A673 (cell line): ENCODE results near the gene RPL14. TPM values are rescaled to one million over a fixed set of nuclear protein-coding genes. Genes with fewer than 3 reads are reported as not detected.

ENCODE experiments used
- BruUV-seq: library from RNA; stranded (reverse); fragments of 400-500 nt; replicated peaks from 2 replicates; lab custom pipeline; 2021; lab: Mats Ljungman, UMichigan
- CTCF ChIA-PET: fragments of 300-600 bp; sonication (Branson Sonifier 250); formaldehyde crosslinking; loops from one replicate; lab custom pipeline; 2022; ENCODE audit warnings: antibody characterized with exemption; lab: Charles Lee
- POLR2A ChIA-PET: fragments of 300-600 bp; sonication (Branson Sonifier 250); formaldehyde crosslinking; loops from one replicate; lab custom pipeline; 2022; ENCODE audit warnings: antibody characterized with exemption; ENCODE audit not compliant: low non-redundant PET; lab: Charles Lee
- DNase-seq: peaks from one replicate; pipeline ENCODE4 v3.0.0-alpha.2; 2015; ENCODE audit warnings: low spot score
- H3K27ac ChIP-seq: fragments of 200-600 bp; sonication (generic); 2 replicates; pipeline ENCODE4 v1.5.1; 2016; ENCODE audit warnings: mixed run types, low read depth, mild to moderate bottlenecking, mixed read lengths, antibody characterized with exemption, low read length; ENCODE audit not compliant: poor library complexity, severe bottlenecking
- H3K27me3 ChIP-seq: fragments of 200-600 bp; sonication (generic); replicated peaks from 2 replicates; pipeline ENCODE4 v1.6.1; 2017; ENCODE audit warnings: mixed run types, low read depth, mild to moderate bottlenecking, mixed read lengths, antibody characterized with exemption, low read length; ENCODE audit not compliant: insufficient read depth, poor library complexity
- H3K36me3 ChIP-seq: fragments of 200-600 bp; sonication (generic); 2 replicates; pipeline ENCODE4 v1.6.1; 2016; ENCODE audit warnings: mixed run types, mild to moderate bottlenecking, mixed read lengths, antibody characterized with exemption, low read length; ENCODE audit not compliant: insufficient read depth, poor library complexity, severe bottlenecking
- H3K4me1 ChIP-seq: fragments of 200-600 bp; sonication (generic); 2 replicates; pipeline ENCODE4 v1.6.1; 2017; ENCODE audit warnings: mixed run types, mild to moderate bottlenecking, mixed read lengths, antibody characterized with exemption, low read length; ENCODE audit not compliant: insufficient read depth, poor library complexity, severe bottlenecking
- H3K4me3 ChIP-seq: fragments of 200-600 bp; sonication (generic); 2 replicates; pipeline ENCODE4 v1.5.1; 2016; ENCODE audit warnings: low read depth, mixed run types, mild to moderate bottlenecking, mixed read lengths, low read length; ENCODE audit not compliant: poor library complexity, severe bottlenecking
- H3K9me3 ChIP-seq: fragments of 200-600 bp; sonication (generic); 2 replicates; pipeline ENCODE4 v1.6.1; 2016; ENCODE audit warnings: mixed run types, low read depth, mild to moderate bottlenecking, mixed read lengths, antibody characterized with exemption, low read length; ENCODE audit not compliant: poor library complexity, severe bottlenecking
- EZH2 ChIP-seq: fragments of 200-600 bp; sonication (generic); IDR thresholded peaks from 2 replicates; pipeline ENCODE4 v1.6.1; 2017; ENCODE audit warnings: borderline replicate concordance, low read depth, mild to moderate bottlenecking, mixed read lengths, antibody characterized with exemption, low read length; ENCODE audit not compliant: poor library complexity, severe bottlenecking
- intact Hi-C: fragments of 100-400 bp; cut with micrococcal nuclease; formaldehyde crosslinking; loops from one replicate; pipeline ENCODE4 v1.10.0; 2022; ENCODE audit not compliant: unreplicated experiment
- total RNA-seq: library from RNA; stranded (reverse); gene quantifications from 2 replicates; pipeline ENCODE4 v1.2.3, GENCODE V29; 2021
- TF ChIP-seq, protein P1 (sequence below): fragments of 300-800, 200-600 bp; sonication (generic); conservative IDR thresholded peaks from 2 replicates; pipeline ENCODE4 v1.5.1; 2017; ENCODE audit warnings: low read depth, mild to moderate bottlenecking, antibody characterized with exemption, low read length, moderate library complexity, mixed read lengths

RPL14 gene
- total RNA-seq, 1 experiment from 2014 or later: 980 TPM

DNA sequence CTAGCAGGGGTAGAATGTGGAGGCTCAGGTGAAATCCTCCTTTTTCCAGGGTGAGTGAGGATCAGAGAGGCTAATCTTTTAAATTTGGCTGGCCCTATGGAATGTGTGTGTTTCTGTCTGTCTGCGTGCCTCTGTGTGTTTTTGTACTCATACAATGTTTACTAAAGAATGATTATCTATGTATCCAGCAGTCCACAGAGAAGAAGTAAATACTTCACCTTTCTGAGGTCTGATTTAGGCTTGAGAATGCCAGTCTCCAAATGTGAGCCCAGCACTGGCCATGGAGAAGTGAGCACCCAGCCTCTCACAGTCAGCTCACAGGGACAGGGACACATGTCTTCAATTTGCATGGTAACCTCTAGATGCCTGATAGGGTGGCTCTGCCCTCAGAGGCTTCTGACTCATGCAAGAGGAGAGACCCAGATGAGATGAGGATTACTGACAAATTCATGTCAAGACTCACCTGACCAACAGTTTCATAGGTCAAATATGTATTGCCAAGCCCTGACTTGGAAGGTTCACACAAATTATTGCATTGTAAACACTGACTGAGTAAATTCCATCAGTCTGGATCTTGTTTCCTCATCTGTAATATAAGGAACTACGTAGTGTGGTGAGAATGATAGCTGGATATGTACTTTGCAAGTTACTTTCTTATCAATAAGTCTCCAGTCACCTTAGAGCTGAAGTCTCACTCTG lies 39.1 kb upstream of the RPL14 start:
- Histone ChIP-seq H3K27me3 (no peaks in the 10 kb centered on the region), H3K27ac (no peak overlapping the region), H3K4me3 (no peak overlapping the region), H3K4me1 (no peaks in the 10 kb centered on the region), H3K36me3 (no peaks in the 10 kb centered on the region), H3K9me3 (no peaks in the 10 kb centered on the region)
- ChIA-PET POLR2A (no interaction called here), CTCF (no interaction called here)
- no peak for DNase-seq
- no TSS peak for BruUV-seq
- TF ChIP-seq, protein P1, sequence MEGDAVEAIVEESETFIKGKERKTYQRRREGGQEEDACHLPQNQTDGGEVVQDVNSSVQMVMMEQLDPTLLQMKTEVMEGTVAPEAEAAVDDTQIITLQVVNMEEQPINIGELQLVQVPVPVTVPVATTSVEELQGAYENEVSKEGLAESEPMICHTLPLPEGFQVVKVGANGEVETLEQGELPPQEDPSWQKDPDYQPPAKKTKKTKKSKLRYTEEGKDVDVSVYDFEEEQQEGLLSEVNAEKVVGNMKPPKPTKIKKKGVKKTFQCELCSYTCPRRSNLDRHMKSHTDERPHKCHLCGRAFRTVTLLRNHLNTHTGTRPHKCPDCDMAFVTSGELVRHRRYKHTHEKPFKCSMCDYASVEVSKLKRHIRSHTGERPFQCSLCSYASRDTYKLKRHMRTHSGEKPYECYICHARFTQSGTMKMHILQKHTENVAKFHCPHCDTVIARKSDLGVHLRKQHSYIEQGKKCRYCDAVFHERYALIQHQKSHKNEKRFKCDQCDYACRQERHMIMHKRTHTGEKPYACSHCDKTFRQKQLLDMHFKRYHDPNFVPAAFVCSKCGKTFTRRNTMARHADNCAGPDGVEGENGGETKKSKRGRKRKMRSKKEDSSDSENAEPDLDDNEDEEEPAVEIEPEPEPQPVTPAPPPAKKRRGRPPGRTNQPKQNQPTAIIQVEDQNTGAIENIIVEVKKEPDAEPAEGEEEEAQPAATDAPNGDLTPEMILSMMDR: no peak
- TF ChIP-seq EZH2: no peak
- intact Hi-C loops: no loop called here

DNA sequence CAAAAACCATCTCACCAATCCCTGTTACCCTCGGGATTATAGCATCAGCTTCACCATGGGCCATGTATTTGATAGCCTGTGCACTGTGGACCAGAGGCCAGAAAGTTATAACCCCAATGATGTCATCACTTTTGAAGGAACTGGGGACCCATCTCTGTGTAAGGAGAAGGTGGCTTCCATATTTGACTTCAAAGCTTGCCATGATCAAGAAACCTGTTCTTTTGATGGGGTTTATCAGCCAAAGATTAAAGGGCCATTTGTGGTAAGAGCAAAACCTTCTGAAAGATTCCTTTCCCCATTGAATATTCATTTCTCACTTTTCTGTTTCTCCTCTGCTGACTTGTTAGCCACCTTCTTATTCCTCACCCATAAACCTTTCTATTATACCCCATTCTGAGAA lies 34.3 kb upstream of the RPL14 start:
- BruUV-seq: no TSS peak
- ChIA-PET POLR2A (no interaction called here), CTCF (no interaction called here)

DNA sequence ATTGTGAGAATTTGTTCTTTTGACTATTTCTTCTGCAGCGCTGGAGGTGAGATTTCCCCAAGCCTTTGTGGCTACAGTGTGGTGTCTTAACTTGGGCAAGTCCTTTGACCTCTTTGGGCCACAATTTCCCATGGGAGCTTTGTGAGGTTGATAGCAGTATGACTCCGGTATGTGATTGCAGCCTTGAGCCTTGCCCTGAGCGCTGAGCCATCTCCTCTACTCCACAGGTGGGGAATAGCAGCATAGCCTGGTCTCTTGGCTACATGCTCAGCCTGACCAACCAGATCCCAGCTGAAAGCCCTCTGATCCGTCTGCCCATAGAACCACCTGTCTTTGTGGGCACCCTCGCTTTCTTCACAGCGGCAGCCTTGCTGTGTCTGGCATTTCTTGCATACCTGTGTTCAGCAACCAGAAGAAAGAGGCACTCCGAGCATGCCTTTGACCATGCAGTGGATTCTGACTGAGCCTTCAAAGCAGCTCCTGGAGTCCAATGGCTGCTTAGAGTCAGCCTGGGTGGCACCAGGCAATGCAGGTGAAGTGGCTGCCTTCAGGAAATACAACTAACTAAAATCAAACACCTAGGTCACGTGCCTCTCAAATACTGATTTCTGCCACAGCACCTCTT lies 30.0 kb upstream of the RPL14 start:
- intact Hi-C loops: no loop called here
- ChIA-PET POLR2A (no interaction called here), CTCF (no interaction called here)
- Histone ChIP-seq H3K9me3 (no peaks in the 10 kb centered on the region), H3K4me3 (no peak overlapping the region), H3K4me1 (no peaks in the 10 kb centered on the region), H3K27ac (no peak overlapping the region), H3K36me3 (no peaks in the 10 kb centered on the region), H3K27me3 (no peaks in the 10 kb centered on the region)
- DNase-seq: no peak
- BruUV-seq: no TSS peak
- TF ChIP-seq, protein P1: no peak
- no peak for TF ChIP-seq EZH2

More for the DNA sequence above, 34.3 kb upstream of the RPL14 start:
- no peak for TF ChIP-seq EZH2
- TF ChIP-seq, protein P1: no peak
- H3K9me3 ChIP-seq: no peaks in the 10 kb centered on the region
- no peak overlapping the region for H3K27ac ChIP-seq
- H3K36me3 ChIP-seq: no peaks in the 10 kb centered on the region
- intact Hi-C loops: no loop called here
- DNase-seq: no peak
- no peaks in the 10 kb centered on the region for H3K27me3 ChIP-seq
- no peak overlapping the region for H3K4me3 ChIP-seq
- H3K4me1 ChIP-seq: no peaks in the 10 kb centered on the region
